Ishikawa (cell line): ENCODE measurements around the gene ARSA.

Experiments used
- CEBPB ChIP-seq: IDR thresholded peaks from 2 replicates; pipeline ENCODE4 v1.6.1; 2012
- EGR1 ChIP-seq: IDR thresholded peaks from 2 replicates; pipeline ENCODE4 v1.6.1; 2012

GRCh38 chr22:50620593-50621355 is 7.2 kb downstream of the ARSA start:
- TF ChIP-seq EGR1 (no peak), CEBPB (no peak)
